NT2/D1 (cell line): Measurements from ENCODE around the gene AFDN.

Experiments
- SUZ12 ChIP-seq: IDR thresholded peaks from 2 replicates; pipeline ENCODE4 v1.6.1; 2011; ENCODE audit not compliant: insufficient read length, insufficient read depth; ENCODE audit errors: extremely low read depth
- ZNF274 ChIP-seq: IDR thresholded peaks from 2 replicates; pipeline ENCODE4 v1.6.1; 2011; ENCODE audit warnings: mild to moderate bottlenecking, low read depth, low read length

GRCh38 chr6:167952512-167952859 is 125.8 kb downstream of the AFDN start:
- TF ChIP-seq SUZ12, result no peak
- no peak for TF ChIP-seq ZNF274
